Vagina (tissue), 2 donors: ENCODE results near the gene TRPC4.

Experiments
- POLR2AphosphoS5 ChIP-seq, 2 donors: sonication (generic); formaldehyde crosslinking; IDR thresholded peaks; one replicate each; pipeline ENCODE4 v1.9.0; 2017; ENCODE audit warnings: antibody characterized with exemption in 2 of 2, mild to moderate bottlenecking in 2 of 2, low read depth in 1 of 2; ENCODE audit not compliant: insufficient read depth in 1 of 2
- TF ChIP-seq, protein P1 (sequence below), 3 experiments: fragments of 450-650 bp in 2 of 3; fragments of 200-600 bp in 1 of 3; sonication (generic) in 1 of 3; IDR thresholded peaks; one replicate each; pipeline ENCODE4 v1.5.1; 2017 to 2019; ENCODE audit warnings: antibody characterized with exemption in 3 of 3, mild to moderate bottlenecking in 2 of 3, moderate library complexity in 2 of 3

DNA sequence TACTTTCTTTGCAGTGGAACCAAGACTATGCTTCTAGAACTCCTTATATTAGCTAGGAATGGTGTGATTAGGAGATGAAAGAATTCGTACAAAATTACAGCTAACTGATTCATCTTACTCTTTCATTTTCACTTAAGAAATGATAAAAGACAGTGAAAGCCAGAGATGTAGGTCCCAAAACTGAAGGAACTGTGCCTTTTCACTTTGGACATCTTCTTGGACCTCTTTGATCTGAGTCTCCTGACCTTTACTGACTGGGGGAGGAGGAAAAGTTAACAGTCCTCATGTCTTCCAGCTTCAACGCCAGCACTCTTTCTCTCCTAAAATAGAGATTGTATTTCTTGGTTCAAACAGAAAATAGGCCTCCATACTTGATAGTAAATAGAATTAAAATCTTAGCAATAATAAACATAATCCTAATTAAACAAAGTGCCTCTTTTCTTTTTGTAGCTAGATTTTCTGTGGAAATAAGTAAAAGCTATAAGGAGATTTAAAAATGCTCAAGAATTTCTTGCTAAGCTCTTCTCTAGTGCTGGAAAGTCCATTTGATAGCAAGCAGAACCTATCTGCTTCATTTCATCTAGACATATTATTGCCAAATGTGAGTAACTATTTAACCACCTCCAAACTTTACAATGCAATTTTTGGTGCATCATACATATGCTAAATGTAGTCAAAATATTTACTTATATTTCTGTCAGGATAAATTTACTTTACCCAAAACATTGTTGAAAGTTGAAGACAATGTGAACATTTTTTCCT lies 161.7 kb downstream of the TRPC4 start:
- TF ChIP-seq, protein P1, sequence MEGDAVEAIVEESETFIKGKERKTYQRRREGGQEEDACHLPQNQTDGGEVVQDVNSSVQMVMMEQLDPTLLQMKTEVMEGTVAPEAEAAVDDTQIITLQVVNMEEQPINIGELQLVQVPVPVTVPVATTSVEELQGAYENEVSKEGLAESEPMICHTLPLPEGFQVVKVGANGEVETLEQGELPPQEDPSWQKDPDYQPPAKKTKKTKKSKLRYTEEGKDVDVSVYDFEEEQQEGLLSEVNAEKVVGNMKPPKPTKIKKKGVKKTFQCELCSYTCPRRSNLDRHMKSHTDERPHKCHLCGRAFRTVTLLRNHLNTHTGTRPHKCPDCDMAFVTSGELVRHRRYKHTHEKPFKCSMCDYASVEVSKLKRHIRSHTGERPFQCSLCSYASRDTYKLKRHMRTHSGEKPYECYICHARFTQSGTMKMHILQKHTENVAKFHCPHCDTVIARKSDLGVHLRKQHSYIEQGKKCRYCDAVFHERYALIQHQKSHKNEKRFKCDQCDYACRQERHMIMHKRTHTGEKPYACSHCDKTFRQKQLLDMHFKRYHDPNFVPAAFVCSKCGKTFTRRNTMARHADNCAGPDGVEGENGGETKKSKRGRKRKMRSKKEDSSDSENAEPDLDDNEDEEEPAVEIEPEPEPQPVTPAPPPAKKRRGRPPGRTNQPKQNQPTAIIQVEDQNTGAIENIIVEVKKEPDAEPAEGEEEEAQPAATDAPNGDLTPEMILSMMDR (IDR thresholded peaks at IDR 0.05), result no peak
- TF ChIP-seq POLR2AphosphoS5 (IDR thresholded peaks at IDR 0.05; ENCODE audit: insufficient read depth in 1 of 2, low read depth in 1 of 2), result no peak
